HepG2 (cell line): Measurements from ENCODE around the gene NUFIP2. TPM values are rescaled to one million over a fixed set of nuclear protein-coding genes. Genes with fewer than 3 reads are reported as not detected.

ENCODE experiments used
- ATAC-seq: fragments of 200-7000 bp; cut with Tn5 transposase; 3 replicates; pipeline ENCODE4 v1.9.1; 2020; ENCODE audit warnings: mild to moderate bottlenecking, moderate library complexity
- BruUV-seq: library from RNA; stranded (reverse); fragments of 400-500 nt; replicated peaks from 2 replicates; lab custom pipeline; 2021; lab: Mats Ljungman, UMichigan
- CTCF ChIA-PET: fragments of 300-600 bp; formaldehyde crosslinking; extraction: SDS; loops from one replicate; lab custom pipeline; 2021; ENCODE audit warnings: low total read pairs, inconsistent platforms, low intra/inter-chr PET ratio; lab: Yijun Ruan, JAX
- POLR2A ChIA-PET: fragments of 350-600 bp; sonication (Branson Sonifier 250); formaldehyde crosslinking; loops from one replicate; lab custom pipeline; 2020; ENCODE audit warnings: antibody characterized with exemption, inconsistent platforms; lab: Yijun Ruan, JAX
- DNase-seq: peaks from one replicate; pipeline ENCODE4 v3.0.0-alpha.2; 2015; ENCODE audit warnings: low spot score
- FAIRE-seq: peaks from 3 replicates; lab custom pipeline; 2011; peaks lifted over from hg19 to GRCh38; lab: Jason Lieb, UNC
- H2AFZ ChIP-seq: one replicate; pipeline ENCODE4 v1.6.1; 2011; ENCODE audit warnings: low read length, inconsistent platforms
- H3K27ac ChIP-seq: fragments of 300-600 bp; 3 replicates; pipeline ENCODE4 v1.8.0; 2011; ENCODE audit warnings: mixed run types, mild to moderate bottlenecking, mixed read lengths, low read length, inconsistent platforms; ENCODE audit not compliant: insufficient read depth; ENCODE audit errors: extremely low read length
- H3K27me3 ChIP-seq, 2 experiments: fragments of 200-600 bp in 1 of 2; 2 replicates in 1 of 2; 3 replicates in 1 of 2; pipeline versions ENCODE4 v1.6.0 to v1.8.0; 2011; ENCODE audit warnings: low read length in 2 of 2, mild to moderate bottlenecking in 2 of 2, moderate library complexity in 2 of 2, inconsistent platforms in 1 of 2; ENCODE audit not compliant: insufficient read depth in 2 of 2, control insufficient read depth in 1 of 2
- H3K36me3 ChIP-seq, 2 experiments: fragments of 200-600 bp in 1 of 2; replicated peaks in 1 of 2; 2 replicates in 1 of 2; 3 replicates in 1 of 2; pipeline versions ENCODE4 v1.5.1 to v1.8.0; 2011; ENCODE audit warnings: low read length in 2 of 2, inconsistent platforms in 1 of 2; ENCODE audit not compliant: insufficient read depth in 2 of 2, control insufficient read depth in 1 of 2
- H3K4me1 ChIP-seq: 2 replicates; pipeline ENCODE4 v1.5.1; 2012; ENCODE audit warnings: low read length, inconsistent platforms; ENCODE audit not compliant: insufficient read depth
- H3K4me2 ChIP-seq: 2 replicates; pipeline ENCODE4 v1.6.0; 2011; ENCODE audit warnings: low read depth, low read length, inconsistent platforms
- H3K4me3 ChIP-seq, 3 experiments: fragments of 200-600 bp in 1 of 3; sonication (generic), shearing (Covaris generic) in 1 of 3; replicated peaks in 1 of 3; 2 replicates each; pipeline ENCODE4 v1.5.1; 2011 to 2016; ENCODE audit warnings: low read length in 3 of 3, inconsistent platforms in 2 of 3, low read depth in 2 of 3, mild to moderate bottlenecking in 2 of 3, control low read depth in 1 of 3, mixed read lengths in 1 of 3; ENCODE audit not compliant: insufficient read depth in 1 of 3
- H3K79me2 ChIP-seq: one replicate; pipeline ENCODE4 v1.6.1; 2011; ENCODE audit warnings: low read length, inconsistent platforms; ENCODE audit not compliant: insufficient read depth
- H3K9ac ChIP-seq: 2 replicates; pipeline ENCODE4 v1.6.0; 2011; ENCODE audit warnings: mild to moderate bottlenecking, low read depth, low read length, inconsistent platforms; ENCODE audit not compliant: insufficient read depth
- H3K9me3 ChIP-seq: 2 replicates; pipeline ENCODE4 v1.5.1; 2012; ENCODE audit warnings: mild to moderate bottlenecking, low read length
- H4K20me1 ChIP-seq: 2 replicates; pipeline ENCODE4 v1.6.0; 2011; ENCODE audit warnings: inconsistent platforms, mild to moderate bottlenecking, low read length, moderate library complexity; ENCODE audit not compliant: insufficient read depth
- NFAT5 ChIP-seq: sonication (generic); formaldehyde crosslinking; IDR thresholded peaks from 2 replicates; pipeline ENCODE4 v1.4.0; 2020; ENCODE audit warnings: missing genetic modification reagents
- ZNF24 ChIP-seq: fragments of 450-650 bp; IDR thresholded peaks from 2 replicates; pipeline ENCODE4 v1.6.1; 2017; ENCODE audit warnings: antibody characterized with exemption, mild to moderate bottlenecking
- ZNF629 ChIP-seq: sonication (generic); formaldehyde crosslinking; conservative IDR thresholded peaks from 2 replicates; pipeline ENCODE4 v1.5.0; 2020; ENCODE audit warnings: missing genetic modification reagents
- ZNF766 ChIP-seq: sonication (generic); formaldehyde crosslinking; IDR thresholded peaks from 2 replicates; pipeline ENCODE4 v1.5.0; 2020; ENCODE audit warnings: missing genetic modification reagents, borderline replicate concordance
- ZSCAN29 ChIP-seq: sonication (generic); formaldehyde crosslinking; conservative IDR thresholded peaks from 2 replicates; pipeline ENCODE4 v1.4.0; 2020; ENCODE audit warnings: mild to moderate bottlenecking, missing genetic modification reagents
- WGBS: methylation state at CpG from one replicate; pipeline ENCODE4 v1.1.6; 2017; ENCODE audit warnings: low lambda C conversion rate; 5-methylcytosine and 5-hydroxymethylcytosine counted together
- in situ Hi-C: cut with HindIII; loops from 2 replicates; pipeline ENCODE4 v1.10.0; 2017; ENCODE audit warnings: low pct_unique_long_range_greater_than_20kb; ENCODE audit not compliant: extremely low pct_ligation_motif_present
- intact Hi-C: fragments of 100-400 bp; cut with micrococcal nuclease; formaldehyde crosslinking; loops from one replicate; pipeline ENCODE4 v1.10.0; 2022; ENCODE audit not compliant: unreplicated experiment
- polyA plus RNA-seq, 8 experiments: library from polyadenylated mRNA; depleted of rRNA in 3 of 8; stranded (reverse) in 7 of 8; unstranded in 1 of 8; fragments of >200 nt; fragmentation: Illumina TruSeq in 4 of 8; extraction: Trizol in 4 of 8; gene quantifications; 2 replicates each; pipeline versions ENCODE4 v1.2.1 to v1.2.3, GENCODE V29; 2011 to 2016; ENCODE audit warnings: low read depth in 4 of 8, missing spikeins in 1 of 8, mixed read lengths in 1 of 8; ENCODE audit not compliant: insufficient read depth in 1 of 8
- total RNA-seq, 5 experiments: library from RNA; depleted of rRNA; stranded (reverse); fragments of >200 nt; fragmentation: Illumina TruSeq; extraction: Trizol; gene quantifications; 2 replicates each; pipeline ENCODE4 v1.2.3, GENCODE V29; 2016; ENCODE audit warnings: low read depth in 1 of 5

The NUFIP2 gene
- total and polyA plus RNA-seq, 2 of the 13 experiments (the other 11 are each of a cell fraction or from before 2014, with no cell fraction given) = 10.3 to 30.8 TPM

GRCh38 chr17:29242790-29243189 lies 51.2 kb downstream of the NUFIP2 start:
- H3K4me3 ChIP-seq = no peak overlapping the region
- no peak for DNase-seq
- H3K4me1 ChIP-seq = peaks cover 24% of the 10 kb centered on the region
- TF ChIP-seq ZNF24 (peak; percentile 71; the same call in 1 of the 2 replicates), NFAT5 (CRISPR knock-in tag) (no peak)
- TF ChIP-seq, all 625 proteins: peak for 1
- BruUV-seq = no TSS peak
- intact Hi-C loops (no loop called here), in situ Hi-C loops (no loop called here)
- ChIA-PET POLR2A (interaction anchor here (1.4 kb wide), 1 partner anchor 9 kb away, joined by 4 read pairs; no protein-coding TSS in a partner anchor), CTCF (no interaction called here)
- Histone ChIP-seq H3K9ac (no peak overlapping the region), H3K36me3 (no peaks in the 10 kb centered on the region), H3K27me3 (no peaks in the 10 kb centered on the region; a peak in 1 of 5 replicates), H2AFZ (no peak overlapping the region), H4K20me1 (no peaks in the 10 kb centered on the region), H3K9me3 (no peaks in the 10 kb centered on the region), H3K27ac (no peak overlapping the region), H3K79me2 (no peaks in the 10 kb centered on the region), H3K4me2 (no peak overlapping the region)
- 66% methylated on average over 6 of the region's 6 CpGs for WGBS
- ATAC-seq (no peak), FAIRE-seq (no peak)

- Histone ChIP-seq H3K27ac (no peak overlapping the region), H3K4me3 (no peak overlapping the region), H2AFZ (no peak overlapping the region), H3K9ac (no peak overlapping the region), H3K79me2 (no peaks in the 10 kb centered on the region), H3K4me1 (peaks cover 28% of the 10 kb centered on the region), H3K9me3 (no peaks in the 10 kb centered on the region), H4K20me1 (no peaks in the 10 kb centered on the region), H3K36me3 (no peaks in the 10 kb centered on the region)
- POLR2A ChIA-PET = interaction anchor here (1.4 to 1.7 kb wide), 2 partner anchors 10 to 14 kb away, joined by 4 to 5 read pairs; no protein-coding TSS in a partner anchor
- no peak for ATAC-seq
- FAIRE-seq = no peak
- WGBS = 0% methylated on average over 1 of the region's 1 CpG
- intact Hi-C loops (no loop called here), in situ Hi-C loops (no loop called here)
- DNase-seq = no peak
- BruUV-seq = no TSS peak
- TF ChIP-seq ZNF766 (CRISPR knock-in tag) = no peak
- TF ChIP-seq ZSCAN29 (CRISPR knock-in tag) = no peak
- peak; percentile 84 for TF ChIP-seq ZNF629 (CRISPR knock-in tag)
- TF ChIP-seq, all 625 proteins: peak for 1
- Histone ChIP-seq H3K27me3 (peaks cover 0 to 5% of the 10 kb centered on the region in 2 experiments; a peak in 1 of 5 replicates), H3K4me2 (no peak overlapping the region)
- CTCF ChIA-PET = no interaction called here
Measured at GRCh38 chr17:29242051-29242450, 51.9 kb downstream of the NUFIP2 start.
